ENCODE measurements around the gene NAA80.

The NAA80 gene, protein sequence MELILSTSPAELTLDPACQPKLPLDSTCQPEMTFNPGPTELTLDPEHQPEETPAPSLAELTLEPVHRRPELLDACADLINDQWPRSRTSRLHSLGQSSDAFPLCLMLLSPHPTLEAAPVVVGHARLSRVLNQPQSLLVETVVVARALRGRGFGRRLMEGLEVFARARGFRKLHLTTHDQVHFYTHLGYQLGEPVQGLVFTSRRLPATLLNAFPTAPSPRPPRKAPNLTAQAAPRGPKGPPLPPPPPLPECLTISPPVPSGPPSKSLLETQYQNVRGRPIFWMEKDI

DNA sequence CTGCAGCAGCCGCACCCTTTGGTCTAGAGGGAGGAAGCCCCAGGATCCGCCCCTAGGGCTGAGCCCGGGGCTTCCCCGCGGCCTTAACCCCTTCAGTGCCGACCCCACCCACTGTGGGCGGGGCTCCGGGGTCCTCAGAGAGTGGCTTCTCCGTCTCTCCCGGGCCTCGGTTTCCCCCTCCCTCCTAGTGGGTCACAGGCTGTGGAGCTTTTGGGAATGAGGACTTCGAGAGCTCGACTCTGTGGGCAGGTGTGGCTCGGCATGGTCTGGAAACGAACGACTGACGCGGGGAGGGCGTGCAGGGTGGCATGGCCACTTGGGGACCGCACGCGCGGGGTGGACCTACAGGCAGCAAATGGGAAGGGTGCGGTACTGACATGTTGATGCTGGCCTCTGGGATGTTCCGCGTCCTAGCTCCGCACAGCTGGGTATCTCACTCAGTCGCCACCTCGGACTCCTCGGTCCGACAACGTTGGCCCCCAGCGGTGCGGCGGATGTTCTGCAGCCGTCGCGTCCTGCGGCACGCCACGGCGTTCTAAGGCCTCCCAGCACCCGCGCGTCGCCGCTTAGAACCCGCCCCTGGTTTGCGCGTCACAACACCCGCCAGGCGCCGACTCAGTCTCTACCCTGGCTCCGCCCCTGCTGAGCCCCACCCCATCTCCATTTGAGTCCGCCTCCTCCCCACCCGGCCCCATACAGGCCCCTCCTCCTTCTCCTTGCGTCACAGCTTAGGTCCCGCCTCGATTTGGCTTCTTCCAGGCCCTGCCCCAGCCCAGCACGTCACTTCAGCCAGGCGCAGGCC, at the start of gene NAA80, which contains the start of gene HYAL3:
Gene NAA80, minus strand, starts transcription at position 570 of the 802 bp plus-strand sequence. CDS start 1,942 bp downstream, outside the sequence.
Gene HYAL3, minus strand, starts transcription at position 570 of the 802 bp plus-strand sequence. CDS start 3,803 bp downstream, outside the sequence.
- DNase-seq (ENCODE audit: low spot score), result peak; percentile 100

DNA sequence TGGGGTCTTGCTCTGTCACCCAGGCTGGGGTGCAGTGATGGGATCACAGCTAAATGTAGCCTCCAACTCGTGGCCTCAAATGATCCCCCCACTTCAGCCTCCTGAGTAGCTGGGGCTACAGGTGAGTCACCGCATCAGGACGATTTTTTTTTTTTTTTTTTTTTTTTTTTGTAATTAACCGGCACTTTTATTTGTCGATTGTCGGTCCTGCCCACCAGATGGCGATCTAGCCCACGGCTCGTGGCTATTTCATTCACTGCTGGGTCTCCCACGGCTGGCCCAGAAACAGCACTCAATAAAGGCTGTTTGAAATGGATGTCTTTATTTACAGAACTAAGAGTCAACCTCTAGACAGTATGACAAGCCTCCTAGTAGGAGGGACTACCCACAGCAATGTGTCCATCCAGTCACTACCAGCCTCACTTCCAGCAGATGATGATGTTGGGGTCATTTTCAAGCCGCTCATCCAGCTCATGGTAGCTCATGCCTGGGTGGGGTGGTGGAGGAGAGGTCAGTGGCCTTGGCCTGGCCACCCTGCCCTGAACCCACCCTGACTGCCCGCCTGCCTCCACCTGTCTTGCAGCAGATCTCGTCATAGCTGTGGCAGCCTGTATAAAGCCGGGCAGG, 48.1 kb upstream of the NAA80 start:
- peak; percentile 62 for DNase-seq (ENCODE audit: low spot score)

DNA sequence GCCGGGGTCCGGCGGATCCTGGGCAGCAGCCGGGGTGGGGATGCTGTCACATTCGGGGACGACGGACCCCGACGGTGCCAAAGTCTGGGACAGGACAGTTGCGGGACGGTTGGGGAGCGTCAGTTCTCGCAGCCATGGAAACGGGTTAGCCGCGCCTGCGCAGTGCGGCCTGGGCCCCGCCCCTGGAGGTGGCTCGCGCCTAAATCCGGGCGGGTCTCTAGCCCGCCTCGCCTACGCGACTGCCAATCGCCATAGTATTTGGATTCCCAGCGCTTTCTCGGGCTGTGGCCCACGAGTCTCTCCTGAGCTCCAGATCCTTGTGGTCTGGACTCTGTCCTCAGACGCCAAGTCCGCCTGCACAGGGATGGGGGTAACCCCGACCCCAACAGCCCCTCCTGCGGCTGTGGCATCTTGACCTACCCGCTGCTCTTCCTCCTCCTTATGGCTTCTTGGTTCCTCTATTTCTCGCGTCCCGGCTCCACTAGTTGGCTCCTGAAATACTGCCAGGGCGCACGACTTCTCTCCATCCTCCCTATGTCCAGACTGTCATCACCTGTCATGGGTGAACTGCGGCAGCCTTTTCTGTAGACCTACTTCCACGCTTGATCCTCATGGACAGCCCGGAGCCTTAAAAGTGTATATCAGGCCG, 46.5 kb upstream of the NAA80 start, which contains the start of gene ZMYND10:
Gene ZMYND10, minus strand, starts transcription at position 147 of the 649 bp plus-strand sequence. CDS start 153 bp downstream, outside the sequence.
- DNase-seq (ENCODE audit: low spot score), result no peak

DNA sequence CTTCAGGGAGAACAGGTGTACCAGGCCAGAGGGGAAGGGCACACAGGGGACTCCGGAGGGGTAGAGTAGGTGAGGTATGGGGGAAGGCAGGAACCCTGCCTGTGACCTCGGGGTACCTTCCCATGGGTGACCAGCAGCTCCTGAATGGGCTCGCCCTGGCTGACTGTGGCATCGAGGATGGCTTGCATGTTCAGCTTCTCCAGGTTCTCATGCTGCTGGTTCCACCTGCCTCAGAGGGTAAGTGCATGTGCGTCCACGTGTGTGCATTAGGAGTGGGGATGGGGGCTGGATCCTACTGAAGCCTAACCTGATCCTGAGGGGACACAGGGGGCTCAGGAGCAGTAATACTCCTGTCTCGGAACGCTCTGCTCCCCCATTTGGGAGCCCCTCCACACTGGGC, 45.8 kb upstream of the NAA80 start:
- no peak for DNase-seq (ENCODE audit: low spot score)

DNA sequence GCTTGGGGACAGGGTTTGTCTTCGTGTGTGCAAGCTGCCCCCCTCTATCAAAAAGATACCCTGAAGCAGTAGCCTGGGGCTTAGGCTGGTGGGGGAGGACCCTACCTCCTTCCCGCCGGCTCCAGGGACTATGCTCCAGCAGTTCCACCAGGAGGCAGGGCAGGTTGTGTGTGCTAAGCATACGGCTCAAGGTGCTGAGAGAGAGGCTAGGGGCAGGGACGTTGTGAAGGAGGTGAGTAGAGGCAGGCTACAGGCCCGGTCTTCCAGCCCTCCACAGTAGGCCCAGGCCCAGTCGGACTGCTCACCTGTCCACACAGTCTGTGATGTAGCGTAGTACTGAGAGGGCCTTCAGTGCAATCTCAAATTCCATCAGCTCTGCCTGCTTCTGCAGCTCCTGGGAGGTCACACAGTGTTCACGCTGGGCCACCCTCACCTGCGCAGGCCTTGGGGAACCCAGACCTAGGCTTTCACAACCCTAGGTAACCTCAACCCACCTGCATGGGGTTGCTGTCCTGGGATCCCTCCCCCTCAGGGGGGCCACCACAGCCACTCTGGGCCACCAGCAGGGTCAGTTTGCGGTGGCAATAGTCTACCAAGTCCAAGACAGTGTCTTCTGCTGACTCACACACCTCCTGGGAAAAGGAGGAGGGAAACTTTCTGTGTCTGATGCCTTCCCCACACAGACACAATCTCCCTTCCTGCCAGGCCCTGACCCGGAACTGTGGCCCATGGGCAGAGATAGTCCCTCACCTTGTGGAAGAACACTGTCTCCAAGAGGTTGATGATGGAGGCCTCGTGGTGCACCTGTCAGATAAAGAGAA, 43.8 kb upstream of the NAA80 start:
- DNase-seq (ENCODE audit: low spot score), result no peak

DNA sequence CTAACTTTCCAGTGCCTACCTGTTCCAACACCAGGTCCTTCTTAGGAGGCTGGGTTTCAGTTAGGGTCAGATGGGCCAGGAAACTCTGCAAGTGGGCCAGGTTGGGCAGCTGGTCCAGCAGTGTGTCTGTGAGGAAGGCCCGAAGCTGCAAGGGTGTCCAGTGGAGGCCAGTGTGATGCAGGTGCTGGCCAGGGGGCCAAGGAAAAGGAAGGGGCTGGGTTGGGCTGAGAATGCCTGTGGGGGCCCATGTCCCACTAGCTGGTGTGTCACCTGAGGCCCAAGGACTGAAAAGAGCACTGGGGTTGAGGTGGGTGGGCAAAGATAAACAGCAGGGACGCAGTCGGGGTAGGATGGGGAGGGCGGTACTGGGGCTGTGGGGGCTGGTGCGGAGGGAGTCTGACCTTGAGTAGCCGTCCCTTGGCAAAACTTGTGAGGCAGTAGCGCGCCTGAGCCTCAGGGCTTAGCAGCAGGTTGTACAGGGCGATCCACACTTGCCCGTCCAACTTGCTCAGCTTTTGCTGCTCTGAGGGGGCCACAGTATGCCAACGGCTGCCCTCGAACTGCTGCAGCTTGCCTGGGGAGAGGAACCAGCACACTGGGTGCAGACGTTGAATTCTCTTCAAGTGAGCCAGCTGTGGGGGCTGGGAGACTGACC, 42.9 kb upstream of the NAA80 start:
- DNase-seq (ENCODE audit: low spot score), result no peak

DNA sequence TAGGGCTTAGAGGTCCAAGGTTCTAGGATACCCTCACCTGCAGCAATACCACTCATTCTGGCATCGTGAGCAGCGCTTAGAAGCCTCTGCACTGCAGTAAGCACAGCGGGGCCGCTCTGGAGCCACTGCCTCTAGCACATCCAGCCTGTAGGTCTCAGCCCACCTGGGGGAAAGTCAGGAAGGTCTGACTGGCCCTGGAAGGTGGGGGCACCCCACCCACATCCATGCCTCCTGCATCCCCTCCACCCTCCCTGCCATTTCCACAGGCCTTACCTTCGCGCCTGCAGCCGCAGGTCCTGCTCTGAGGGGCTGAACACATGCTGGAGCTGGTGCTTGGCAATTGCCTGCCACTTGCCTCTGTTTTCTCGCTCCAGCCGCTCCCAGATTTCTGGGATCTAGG, 42.3 kb upstream of the NAA80 start:
- no peak for DNase-seq (ENCODE audit: low spot score)

DNA sequence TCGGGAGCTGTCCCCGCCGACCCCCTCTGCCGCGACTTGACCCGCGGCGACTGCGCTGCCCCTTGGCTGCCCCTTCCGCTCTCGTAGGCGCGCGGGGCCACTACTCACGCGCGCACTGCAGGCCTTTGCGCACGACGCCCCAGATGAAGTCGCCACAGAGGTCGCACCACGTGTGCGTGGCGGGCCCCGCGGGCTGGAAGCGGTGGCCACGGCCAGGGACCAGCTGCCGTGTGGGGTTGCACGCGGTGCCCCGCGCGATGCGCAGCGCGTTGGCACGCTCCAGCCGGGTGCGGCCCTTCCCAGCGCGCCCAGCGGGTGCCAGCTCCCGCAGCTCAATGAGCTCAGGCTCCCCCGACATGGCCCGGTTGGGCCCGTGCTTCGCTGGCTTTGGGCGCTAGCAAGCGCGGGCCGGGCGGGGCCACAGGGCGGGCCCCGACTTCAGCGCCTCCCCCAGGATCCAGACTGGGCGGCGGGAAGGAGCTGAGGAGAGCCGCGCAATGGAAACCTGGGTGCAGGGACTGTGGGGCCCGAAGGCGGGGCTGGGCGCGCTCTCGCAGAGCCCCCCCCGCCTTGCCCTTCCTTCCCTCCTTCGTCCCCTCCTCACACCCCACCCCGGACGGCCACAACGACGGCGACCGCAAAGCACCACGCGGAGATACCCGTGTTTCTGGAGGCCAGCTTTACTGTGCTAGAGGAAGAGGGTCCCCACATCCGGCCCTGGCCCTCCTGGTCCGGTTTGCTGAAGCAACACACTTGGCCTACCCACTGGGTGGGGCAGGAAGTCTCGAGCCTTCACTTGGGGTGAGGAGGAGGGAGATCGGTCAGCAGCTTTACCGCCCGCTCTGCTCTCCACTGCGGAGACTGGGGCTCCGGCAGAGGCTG, 41.5 kb upstream of the NAA80 start, which contains the start of gene RASSF1:
Gene RASSF1, minus strand, starts transcription at position 389 of the 882 bp plus-strand sequence. Its CDS starts 31 bp downstream, at position 358.
- no peak for DNase-seq (ENCODE audit: low spot score)

DNA sequence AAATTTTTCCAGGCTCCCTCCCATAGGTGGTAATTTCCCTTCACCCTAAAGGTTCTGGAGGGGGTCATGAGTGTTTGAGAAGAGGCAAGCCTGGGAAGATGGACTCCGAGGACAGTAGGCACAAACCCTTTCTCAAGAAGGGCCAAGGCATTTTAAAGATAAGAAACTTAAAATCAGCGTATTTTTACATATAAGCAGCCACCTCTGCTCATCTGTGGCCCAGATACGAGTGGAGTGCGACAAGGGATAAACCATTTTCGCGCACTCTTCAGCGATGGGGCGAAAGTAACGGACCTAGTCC, 40.9 kb upstream of the NAA80 start:
- DNase-seq (ENCODE audit: low spot score), result no peak

DNA sequence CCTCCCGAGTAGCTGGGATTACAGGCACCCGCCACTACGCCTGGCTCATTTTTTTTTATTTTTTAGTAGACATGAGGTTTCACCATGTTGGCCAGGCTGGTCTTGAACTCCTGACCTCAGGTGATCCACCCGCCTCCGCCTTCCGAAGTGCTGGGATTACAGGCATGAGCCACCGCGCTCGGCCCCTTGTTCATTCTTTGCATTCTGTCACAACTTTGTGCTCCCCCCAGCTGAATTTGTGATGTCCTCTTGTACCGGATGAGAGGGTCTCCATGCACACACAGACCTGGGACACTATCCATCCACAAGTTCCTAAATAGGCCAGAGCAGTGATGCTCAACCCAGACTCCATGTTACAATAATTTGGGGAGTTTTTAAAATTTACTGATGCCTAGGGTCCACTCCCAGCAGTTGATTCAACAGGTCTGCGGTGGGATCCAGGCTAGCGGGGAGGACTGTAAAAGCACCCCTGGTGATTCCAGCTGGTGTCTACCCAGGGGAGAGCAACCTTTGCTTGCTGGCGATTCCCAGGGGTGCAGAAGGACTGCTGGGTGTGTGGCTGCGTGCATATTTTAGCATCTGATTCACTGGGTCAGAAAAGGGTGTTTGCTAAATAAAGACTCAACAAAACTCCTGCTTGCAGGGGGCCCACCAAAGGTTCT, 40.4 kb upstream of the NAA80 start:
- DNase-seq (ENCODE audit: low spot score), result no peak

DNA sequence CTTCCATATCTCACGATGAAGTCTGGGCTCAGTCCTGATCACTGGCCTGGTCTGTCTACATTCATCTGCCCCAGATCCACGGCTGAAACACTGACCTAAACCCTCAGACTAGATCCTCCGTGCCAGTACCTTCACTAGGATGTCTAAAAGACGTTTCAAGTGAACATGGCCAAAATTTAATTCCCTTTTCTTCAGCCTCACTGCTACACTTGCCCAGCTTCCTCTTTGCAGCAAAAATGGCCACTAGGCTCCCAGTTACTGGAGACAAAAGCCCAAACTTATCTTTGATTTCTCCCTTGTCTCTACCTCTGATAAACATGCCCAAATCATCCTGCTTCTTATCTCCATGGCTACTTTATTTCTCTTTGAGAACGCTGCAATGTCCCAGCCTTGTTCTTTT, 39.8 kb upstream of the NAA80 start:
- no peak for DNase-seq (ENCODE audit: low spot score)

DNA sequence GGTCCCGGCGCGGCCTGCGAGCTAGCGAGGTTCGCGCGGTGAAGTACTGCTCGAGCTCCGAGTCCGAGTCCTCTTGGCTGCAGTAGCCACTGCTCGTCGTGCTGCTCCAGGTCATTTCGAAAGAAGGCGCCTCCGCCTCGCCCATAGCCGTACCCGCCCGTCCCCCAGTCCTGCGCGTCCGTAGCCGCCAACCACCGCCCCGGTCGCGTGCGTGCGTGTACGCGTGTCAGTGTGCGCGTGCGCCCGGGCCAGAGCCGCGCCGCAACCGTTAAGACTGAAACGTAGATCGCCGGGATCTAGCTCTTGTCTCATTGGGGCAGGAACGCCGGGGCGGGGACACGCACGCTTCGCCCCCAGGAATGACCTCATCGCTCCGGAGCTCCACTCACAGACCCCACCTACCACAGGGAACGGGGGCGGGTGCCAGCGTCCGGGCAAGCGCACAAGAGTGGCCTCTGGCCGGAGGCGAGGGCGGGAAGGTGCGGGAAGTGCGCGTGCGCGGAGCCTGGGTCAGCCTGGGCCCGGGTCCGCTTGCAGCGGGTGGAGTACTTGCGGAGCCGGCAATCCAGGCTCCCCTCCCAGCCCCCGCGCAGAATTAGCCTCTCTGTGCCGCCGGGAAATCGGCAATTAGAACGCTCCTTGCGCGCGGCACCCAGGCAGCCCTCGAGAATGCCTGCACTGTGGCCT, 38.1 kb upstream of the NAA80 start:
- DNase-seq (ENCODE audit: low spot score), result peak; percentile 97

DNA sequence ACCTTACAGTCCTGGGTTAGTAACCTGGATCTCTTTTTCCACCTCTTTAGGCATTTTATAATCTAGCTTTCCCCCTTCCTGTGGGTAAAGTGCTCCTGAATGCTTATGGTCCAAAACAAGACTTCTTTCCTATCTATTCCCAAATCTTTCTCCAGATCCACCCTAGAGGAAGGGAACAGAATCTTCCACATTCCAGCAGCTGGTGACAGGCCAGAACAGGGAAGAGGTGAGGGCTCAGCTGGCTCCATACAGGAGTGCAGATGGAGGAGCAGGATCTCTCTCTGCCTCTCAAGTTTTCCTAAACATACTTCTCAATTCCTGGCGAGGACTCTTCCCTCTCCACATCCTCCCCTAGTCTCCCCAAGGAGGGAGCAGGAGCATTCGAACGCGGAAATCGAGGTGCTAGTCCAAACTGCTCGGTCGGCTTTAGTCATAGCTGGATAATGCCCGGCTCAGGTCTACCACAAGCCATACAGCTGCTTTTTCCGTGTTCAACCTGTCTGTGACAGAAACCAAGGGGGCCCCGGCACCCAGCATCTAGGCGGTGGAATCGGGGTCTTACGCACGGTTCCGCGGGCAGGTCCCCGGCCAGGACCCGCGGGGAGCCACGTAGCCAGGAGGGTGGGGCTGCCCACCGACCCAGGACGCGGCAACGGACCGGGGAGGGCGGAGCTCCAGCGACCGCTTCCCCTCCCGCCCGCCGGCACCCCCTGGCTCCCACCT, 37.4 kb upstream of the NAA80 start:
- no peak for DNase-seq (ENCODE audit: low spot score)

DNA sequence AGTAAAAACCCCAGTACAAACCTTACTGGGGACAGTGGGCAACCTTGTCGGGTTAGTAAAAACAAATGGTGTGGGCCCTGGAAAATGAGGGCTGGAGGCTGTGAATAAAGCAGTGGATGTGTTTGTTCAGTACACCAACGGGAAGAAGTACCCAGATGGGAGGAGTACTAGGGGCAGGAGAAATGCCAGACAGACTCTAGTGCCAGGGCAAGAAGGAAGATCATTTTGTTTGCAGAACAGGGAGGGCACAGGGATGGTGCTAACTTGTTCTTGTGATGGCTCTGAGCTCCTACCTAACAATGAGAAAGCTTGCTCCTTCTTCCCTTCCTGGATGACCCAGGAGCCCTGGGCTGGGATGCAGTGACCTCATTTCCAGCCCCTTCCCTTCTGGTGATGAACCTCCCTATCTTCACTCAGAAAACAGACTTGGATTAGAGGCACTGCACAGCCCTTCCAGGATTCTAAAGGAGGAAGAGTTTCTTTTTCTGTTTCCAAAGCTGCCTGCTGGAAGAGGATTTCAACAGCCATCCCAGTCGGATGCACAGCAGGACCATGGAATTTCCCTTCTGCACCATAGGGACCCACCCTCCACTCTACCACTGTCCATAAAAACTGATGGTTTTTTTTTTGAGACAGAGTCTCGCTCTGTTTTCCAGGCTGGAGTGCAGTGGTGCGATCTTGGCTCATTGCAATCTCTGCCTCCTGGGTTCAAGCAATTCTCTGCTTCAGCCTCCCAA, 35.3 kb upstream of the NAA80 start:
- no peak for DNase-seq (ENCODE audit: low spot score)

DNA sequence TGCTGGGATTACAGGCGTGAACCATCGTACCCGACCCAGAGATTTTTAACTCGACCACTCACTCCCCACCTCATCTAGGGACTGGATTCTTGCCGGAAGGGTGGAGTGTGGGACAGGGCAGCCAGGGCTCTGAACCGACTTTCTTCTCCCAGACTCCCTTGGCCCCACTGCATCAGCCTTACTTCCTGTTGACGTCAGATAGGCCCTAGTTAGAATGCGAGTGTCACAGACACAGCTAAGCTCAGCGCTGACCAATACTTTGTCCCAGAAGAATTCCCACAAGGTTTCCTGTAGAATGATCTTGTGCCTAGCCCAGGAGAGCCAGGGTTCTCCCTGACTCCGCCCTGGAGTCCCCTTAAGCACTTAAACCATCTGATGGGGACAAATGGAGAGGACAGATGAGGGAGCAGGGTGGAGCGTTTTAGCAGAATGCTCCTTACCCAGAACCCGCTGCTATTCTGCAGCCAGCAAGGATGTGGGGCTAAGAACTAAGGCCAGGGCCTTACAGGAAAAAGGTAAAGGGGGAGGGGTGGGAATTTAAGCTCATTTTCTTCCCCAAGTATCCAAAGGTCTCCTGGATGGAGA, 34.6 kb upstream of the NAA80 start:
- no peak for DNase-seq (ENCODE audit: low spot score)

DNA sequence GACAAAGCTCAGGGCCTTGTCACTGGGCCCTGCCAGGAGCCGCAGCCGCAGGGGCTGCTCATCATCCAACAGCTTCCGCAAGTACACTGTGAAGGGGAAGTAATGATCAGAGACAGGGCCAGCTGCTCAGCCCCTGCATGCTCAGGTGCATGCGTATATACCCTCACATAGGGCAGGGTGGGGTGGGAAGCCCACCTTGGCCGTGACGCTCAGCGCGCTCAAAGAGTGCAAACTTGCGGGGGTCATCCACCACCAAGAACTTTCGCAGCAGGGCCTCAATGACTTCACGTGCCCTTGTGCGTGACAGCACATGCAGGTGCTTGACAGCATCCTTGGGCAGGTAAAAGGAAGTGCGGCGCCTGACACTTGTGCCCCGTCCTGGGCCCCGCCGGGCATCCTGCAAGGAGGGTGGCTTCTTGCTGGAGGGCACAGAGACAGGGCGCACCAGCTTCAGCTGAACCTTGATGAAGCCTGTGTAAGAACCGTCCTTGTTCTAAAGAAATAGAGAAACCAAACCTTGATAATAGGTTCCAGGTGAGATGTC, 32.2 kb upstream of the NAA80 start:
- DNase-seq (ENCODE audit: low spot score), result no peak

DNA sequence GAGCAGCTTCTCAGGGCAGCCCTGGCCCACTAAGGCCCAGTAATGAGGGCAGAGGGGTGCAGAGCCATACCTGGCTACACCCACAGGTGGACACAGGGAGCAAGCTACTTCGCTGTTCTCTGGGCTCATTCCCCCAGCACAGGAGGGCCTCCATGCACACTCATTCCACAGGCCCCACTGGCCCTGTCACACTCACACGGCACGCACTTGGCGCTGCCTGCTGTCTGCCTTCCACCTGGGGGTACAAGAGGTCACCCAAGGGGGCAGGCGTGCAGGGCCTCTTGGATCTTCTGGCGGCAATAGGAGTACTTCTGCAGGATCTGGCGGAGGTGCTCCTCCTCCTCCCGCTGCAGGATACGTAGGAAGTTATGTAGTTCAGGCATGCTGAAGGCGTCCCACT, 31.1 kb upstream of the NAA80 start:
- no peak for DNase-seq (ENCODE audit: low spot score)
